BE2C (cell line): Measurements from ENCODE around the gene TLR9.

Experiments used
- DNase-seq: peaks from one replicate; pipeline ENCODE4 v3.0.0-alpha.2; 2020
- H3K27me3 ChIP-seq: fragments of 250-450 bp; sonication (Bioruptor Pico); 2 replicates; pipeline ENCODE4 v1.5.1; 2020; ENCODE audit warnings: mild to moderate bottlenecking
- H3K36me3 ChIP-seq: fragments of 250-450 bp; sonication (Bioruptor Pico); 2 replicates; pipeline ENCODE4 v1.5.1; 2020; ENCODE audit warnings: mild to moderate bottlenecking
- H3K4me1 ChIP-seq: fragments of 250-450 bp; sonication (Bioruptor Pico); 2 replicates; pipeline ENCODE4 v1.5.1; 2020
- H3K4me3 ChIP-seq: 2 replicates; pipeline ENCODE4 v1.5.1; 2011; ENCODE audit warnings: low read depth, low read length
- H3K9me3 ChIP-seq: fragments of 250-450 bp; sonication (Bioruptor Pico); 2 replicates; pipeline ENCODE4 v1.5.1; 2020
- TF ChIP-seq, protein P1 (sequence below): IDR thresholded peaks from 2 replicates; pipeline ENCODE4 v1.5.1; 2012; ENCODE audit warnings: mild to moderate bottlenecking, low read depth, low read length

TLR9 gene

DNA sequence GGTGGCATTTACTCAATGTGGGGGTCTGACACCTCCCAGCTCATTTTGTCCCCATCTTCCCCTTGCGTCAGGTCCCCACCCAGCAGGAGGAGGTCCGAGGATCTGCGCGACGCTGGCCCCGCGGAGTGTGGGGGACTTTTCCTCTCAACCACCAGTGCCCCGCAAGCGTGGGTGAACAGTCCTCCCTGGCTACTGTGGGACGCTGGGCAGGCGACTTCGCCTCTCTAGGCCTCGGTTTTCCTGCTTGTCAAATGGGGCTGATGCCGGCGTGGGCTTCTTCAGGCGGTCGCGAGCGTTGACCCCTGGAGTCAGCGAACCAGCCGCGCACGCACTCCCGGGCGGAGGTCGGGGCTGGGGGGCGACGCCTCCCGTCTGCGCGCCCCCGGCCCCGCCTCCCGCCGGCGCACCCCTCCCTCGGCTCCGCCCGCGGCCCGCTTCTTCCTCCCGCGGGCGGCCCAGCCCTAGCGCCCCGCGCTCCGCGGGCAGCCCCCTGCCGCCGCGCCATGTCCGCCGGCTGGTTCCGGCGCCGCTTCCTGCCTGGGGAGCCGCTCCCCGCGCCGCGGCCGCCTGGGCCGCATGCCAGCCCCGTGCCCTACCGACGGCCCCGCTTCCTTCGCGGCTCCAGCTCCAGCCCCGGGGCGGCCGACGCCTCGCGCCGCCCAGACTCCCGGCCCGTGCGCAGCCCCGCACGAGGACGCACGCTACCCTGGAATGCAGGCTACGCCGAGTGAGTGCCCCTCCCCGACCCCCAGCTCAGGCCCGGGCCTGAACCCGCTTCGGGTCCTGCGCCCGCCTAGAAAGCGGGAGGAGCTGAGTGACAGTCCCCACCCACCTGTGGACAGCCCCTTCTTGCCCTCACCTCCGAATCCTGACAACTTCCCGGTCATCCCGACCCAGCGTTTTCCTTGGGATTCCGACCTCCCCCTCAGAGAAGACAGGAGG, 20.1 kb upstream of the TLR9 start, which contains the start of gene PPM1M:
Gene PPM1M (plus strand): TSS at position 438 of the 942 bp plus-strand sequence. CDS start 66 bp downstream, at position 504.
- TF ChIP-seq, protein P1, sequence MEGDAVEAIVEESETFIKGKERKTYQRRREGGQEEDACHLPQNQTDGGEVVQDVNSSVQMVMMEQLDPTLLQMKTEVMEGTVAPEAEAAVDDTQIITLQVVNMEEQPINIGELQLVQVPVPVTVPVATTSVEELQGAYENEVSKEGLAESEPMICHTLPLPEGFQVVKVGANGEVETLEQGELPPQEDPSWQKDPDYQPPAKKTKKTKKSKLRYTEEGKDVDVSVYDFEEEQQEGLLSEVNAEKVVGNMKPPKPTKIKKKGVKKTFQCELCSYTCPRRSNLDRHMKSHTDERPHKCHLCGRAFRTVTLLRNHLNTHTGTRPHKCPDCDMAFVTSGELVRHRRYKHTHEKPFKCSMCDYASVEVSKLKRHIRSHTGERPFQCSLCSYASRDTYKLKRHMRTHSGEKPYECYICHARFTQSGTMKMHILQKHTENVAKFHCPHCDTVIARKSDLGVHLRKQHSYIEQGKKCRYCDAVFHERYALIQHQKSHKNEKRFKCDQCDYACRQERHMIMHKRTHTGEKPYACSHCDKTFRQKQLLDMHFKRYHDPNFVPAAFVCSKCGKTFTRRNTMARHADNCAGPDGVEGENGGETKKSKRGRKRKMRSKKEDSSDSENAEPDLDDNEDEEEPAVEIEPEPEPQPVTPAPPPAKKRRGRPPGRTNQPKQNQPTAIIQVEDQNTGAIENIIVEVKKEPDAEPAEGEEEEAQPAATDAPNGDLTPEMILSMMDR = no peak
- peaks cover 8% of the 10 kb centered on the region for H3K4me1 ChIP-seq
- H3K36me3 ChIP-seq = no peaks in the 10 kb centered on the region
- peak; percentile 35 for DNase-seq
- H3K27me3 ChIP-seq = no peaks in the 10 kb centered on the region
- H3K9me3 ChIP-seq = no peaks in the 10 kb centered on the region
- peak within 1 kb of the TSS; percentile 39 for H3K4me3 ChIP-seq

DNA sequence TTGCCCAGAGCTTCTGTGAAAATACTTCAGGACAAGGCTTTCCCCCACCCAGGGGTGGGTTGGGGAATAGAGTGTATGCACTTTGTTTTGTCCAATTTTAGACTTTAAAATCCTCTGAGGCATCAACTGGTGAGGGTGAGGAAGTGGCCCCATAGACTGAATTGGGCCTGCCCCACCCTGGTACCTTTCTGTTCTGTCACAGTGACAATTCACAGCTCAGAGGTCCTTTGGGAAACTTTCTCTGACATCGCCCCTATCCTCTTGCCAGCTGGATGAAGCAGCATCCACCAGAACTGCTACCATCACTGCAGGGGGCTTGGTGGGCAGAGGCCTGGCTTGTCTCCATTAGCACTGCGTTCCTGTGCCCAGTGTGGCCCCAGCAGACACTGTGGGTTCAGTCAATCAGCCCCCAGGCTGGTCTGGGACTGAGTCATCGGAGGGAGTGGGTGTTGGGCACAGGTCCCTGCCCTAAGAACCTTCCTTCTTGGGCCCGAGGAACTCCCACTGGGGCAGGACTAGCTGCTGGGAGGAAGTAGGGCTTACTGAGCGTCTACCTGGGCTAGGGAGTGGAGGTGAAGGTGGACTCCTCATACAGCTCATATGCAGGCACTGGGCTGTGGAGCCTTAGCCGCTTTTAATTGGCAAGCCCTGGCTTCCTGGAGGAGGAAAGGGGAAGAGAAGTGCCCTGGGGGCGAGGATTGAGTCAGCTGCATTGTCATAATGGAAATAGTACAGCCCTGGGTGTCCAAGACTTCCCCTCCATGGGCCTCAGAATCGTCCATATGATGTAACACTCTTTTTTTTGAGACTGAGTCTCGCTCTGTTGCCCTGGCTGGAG, 18.6 kb upstream of the TLR9 start:
- Histone ChIP-seq H3K4me1 (peaks cover 15% of the 10 kb centered on the region), H3K9me3 (no peaks in the 10 kb centered on the region), H3K27me3 (no peaks in the 10 kb centered on the region), H3K36me3 (no peaks in the 10 kb centered on the region), H3K4me3 (no peak overlapping the region)
- TF ChIP-seq, protein P1 = no peak
- DNase-seq = peak; percentile 52

- Histone ChIP-seq H3K27me3 (no peaks in the 10 kb centered on the region), H3K36me3 (no peaks in the 10 kb centered on the region), H3K4me3 (no peak overlapping the region), H3K4me1 (peaks cover 15% of the 10 kb centered on the region), H3K9me3 (no peaks in the 10 kb centered on the region)
- no peak for DNase-seq
- TF ChIP-seq, protein P1 = no peak
Measured at GRCh38 chr3:52242039-52242438, 16.6 kb upstream of the TLR9 start.

DNA sequence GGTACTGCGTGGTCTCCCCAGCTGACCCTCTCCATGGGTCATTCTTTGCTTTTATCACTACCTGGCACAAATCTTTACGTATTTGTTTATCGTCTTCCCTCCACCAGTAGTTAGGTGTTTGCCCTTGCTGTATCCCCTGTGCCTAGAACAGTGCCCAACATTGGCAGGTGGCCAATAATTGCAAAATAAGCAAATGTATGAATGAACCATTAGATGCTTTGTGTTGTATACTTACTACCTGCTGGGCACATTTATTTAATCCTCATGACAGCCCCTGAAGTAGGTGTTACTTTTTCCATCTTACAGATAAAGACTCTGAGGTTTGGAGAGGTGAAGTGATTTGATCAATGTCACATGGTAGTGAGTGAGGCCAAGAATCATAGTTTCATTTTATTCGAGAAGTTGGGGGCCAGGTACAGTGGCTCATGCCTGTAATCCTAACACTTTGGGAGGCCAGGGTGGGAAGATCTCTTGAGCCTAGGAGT, 15.5 kb upstream of the TLR9 start:
- Histone ChIP-seq H3K9me3 (no peaks in the 10 kb centered on the region), H3K4me3 (no peak overlapping the region), H3K36me3 (no peaks in the 10 kb centered on the region), H3K27me3 (no peaks in the 10 kb centered on the region), H3K4me1 (peaks cover 15% of the 10 kb centered on the region)
- TF ChIP-seq, protein P1 = no peak
- no peak for DNase-seq

- Histone ChIP-seq H3K4me1 (peaks cover 15% of the 10 kb centered on the region), H3K4me3 (peak overlapping the region; percentile 69), H3K27me3 (no peaks in the 10 kb centered on the region), H3K9me3 (no peaks in the 10 kb centered on the region), H3K36me3 (no peaks in the 10 kb centered on the region)
- TF ChIP-seq, protein P1 = no peak
- peak; percentile 88 for DNase-seq
Measured at GRCh38 chr3:52240059-52240885, 14.8 kb upstream of the TLR9 start.
